BE2C (cell line): ENCODE data around the gene XKR3.

ENCODE experiments used
- DNase-seq: peaks from one replicate; pipeline ENCODE4 v3.0.0-alpha.2; 2020
- H3K27me3 ChIP-seq: fragments of 250-450 bp; sonication (Bioruptor Pico); 2 replicates; pipeline ENCODE4 v1.5.1; 2020; ENCODE audit warnings: mild to moderate bottlenecking
- H3K36me3 ChIP-seq: fragments of 250-450 bp; sonication (Bioruptor Pico); 2 replicates; pipeline ENCODE4 v1.5.1; 2020; ENCODE audit warnings: mild to moderate bottlenecking
- H3K4me1 ChIP-seq: fragments of 250-450 bp; sonication (Bioruptor Pico); 2 replicates; pipeline ENCODE4 v1.5.1; 2020
- H3K4me3 ChIP-seq: 2 replicates; pipeline ENCODE4 v1.5.1; 2011; ENCODE audit warnings: low read depth, low read length
- H3K9me3 ChIP-seq: fragments of 250-450 bp; sonication (Bioruptor Pico); 2 replicates; pipeline ENCODE4 v1.5.1; 2020
- CTCF ChIP-seq: IDR thresholded peaks from 2 replicates; pipeline ENCODE4 v1.5.1; 2012; ENCODE audit warnings: mild to moderate bottlenecking, low read depth, low read length

XKR3 gene

GRCh38 chr22:16845881-16846280 lies 20.7 kb upstream of the XKR3 start:
- no peak for DNase-seq
- Histone ChIP-seq H3K4me3 (no peak overlapping the region), H3K27me3 (no peaks in the 10 kb centered on the region), H3K4me1 (no peaks in the 10 kb centered on the region), H3K9me3 (peaks cover 2% of the 10 kb centered on the region), H3K36me3 (no peaks in the 10 kb centered on the region)
- no peak for TF ChIP-seq CTCF

- no peaks in the 10 kb centered on the region for H3K27me3 ChIP-seq
- H3K4me1 ChIP-seq: no peaks in the 10 kb centered on the region
- TF ChIP-seq CTCF: no peak
- no peak overlapping the region for H3K4me3 ChIP-seq
- no peaks in the 10 kb centered on the region for H3K36me3 ChIP-seq
- no peak for DNase-seq
- peaks cover 2% of the 10 kb centered on the region for H3K9me3 ChIP-seq
These were observed 20.3 kb upstream of the XKR3 start for GRCh38 chr22:16845465-16845864.

- no peak for DNase-seq
- TF ChIP-seq CTCF: no peak
- Histone ChIP-seq H3K9me3 (peaks cover 2% of the 10 kb centered on the region), H3K4me3 (no peak overlapping the region), H3K4me1 (no peaks in the 10 kb centered on the region), H3K36me3 (no peaks in the 10 kb centered on the region), H3K27me3 (no peaks in the 10 kb centered on the region)
These were observed 19.3 kb upstream of the XKR3 start for GRCh38 chr22:16844529-16844928.

GRCh38 chr22:16838073-16838472 lies 12.9 kb upstream of the XKR3 start:
- Histone ChIP-seq H3K36me3 (no peaks in the 10 kb centered on the region), H3K4me1 (no peaks in the 10 kb centered on the region), H3K9me3 (no peaks in the 10 kb centered on the region), H3K27me3 (no peaks in the 10 kb centered on the region), H3K4me3 (no peak overlapping the region)
- no peak for TF ChIP-seq CTCF
- DNase-seq: no peak

- no peak for TF ChIP-seq CTCF
- no peak overlapping the region for H3K4me3 ChIP-seq
- no peak for DNase-seq
These were observed 9.8 kb upstream of the XKR3 start for GRCh38 chr22:16834971-16835370.

GRCh38 chr22:16831257-16831656 lies 6.0 kb upstream of the XKR3 start:
- Histone ChIP-seq H3K27me3 (no peaks in the 10 kb centered on the region), H3K9me3 (no peaks in the 10 kb centered on the region), H3K4me3 (no peak overlapping the region), H3K36me3 (no peaks in the 10 kb centered on the region), H3K4me1 (no peaks in the 10 kb centered on the region)
- DNase-seq: no peak
- no peak for TF ChIP-seq CTCF

More at GRCh38 chr22:16834971-16835370, 9.8 kb upstream of the XKR3 start:
- H3K27me3 ChIP-seq: no peaks in the 10 kb centered on the region
- H3K4me1 ChIP-seq: no peaks in the 10 kb centered on the region
- no peaks in the 10 kb centered on the region for H3K9me3 ChIP-seq
- no peaks in the 10 kb centered on the region for H3K36me3 ChIP-seq
